Osteocyte (in vitro differentiated cells): ENCODE results near the gene CENPP. TPM values are rescaled to one million over a fixed set of nuclear protein-coding genes. Genes with fewer than 3 reads are reported as not detected.

Experiments
- DNase-seq: peaks from one replicate; pipeline ENCODE4 v3.0.0; 2021; ENCODE audit warnings: mixed read lengths; ENCODE audit not compliant: unreplicated experiment; ENCODE audit errors: extremely low spot score
- H3K27ac Mint-ChIP-seq: one replicate; pipeline ENCODE4 v1.8.0; 2021; ENCODE audit warnings: mild to moderate bottlenecking, mixed read lengths; ENCODE audit not compliant: unreplicated experiment
- H3K27me3 Mint-ChIP-seq: one replicate; pipeline ENCODE4 v1.8.0; 2021; ENCODE audit warnings: mixed read lengths; ENCODE audit not compliant: unreplicated experiment
- H3K36me3 Mint-ChIP-seq: one replicate; pipeline ENCODE4 v1.8.0; 2021; ENCODE audit warnings: mixed read lengths; ENCODE audit not compliant: unreplicated experiment
- H3K4me1 Mint-ChIP-seq: one replicate; pipeline ENCODE4 v1.8.0; 2021; ENCODE audit warnings: mixed read lengths; ENCODE audit not compliant: unreplicated experiment
- H3K4me3 Mint-ChIP-seq: one replicate; pipeline ENCODE4 v1.8.0; 2021; ENCODE audit warnings: mild to moderate bottlenecking, moderate library complexity, mixed read lengths; ENCODE audit not compliant: unreplicated experiment
- H3K9me3 Mint-ChIP-seq: one replicate; pipeline ENCODE4 v1.8.0; 2021; ENCODE audit warnings: mixed read lengths; ENCODE audit not compliant: unreplicated experiment
- long read RNA-seq: library from polyadenylated mRNA; unstranded; transcript quantifications from one replicate; pipeline ENCODE4 v2.0.0, GENCODE V29; 2021
- total RNA-seq: library from RNA; stranded (reverse); gene quantifications from 2 replicates; pipeline ENCODE4 v1.2.1, GENCODE V29; 2021
- TF ChIP-seq, protein P1 (sequence below): fragments of 200-600 bp; sonication (generic); IDR thresholded peaks from 2 replicates; pipeline ENCODE4 v1.5.0; 2021; ENCODE audit warnings: antibody characterized with exemption, mild to moderate bottlenecking, moderate library complexity

CENPP gene
- 11.6 and 13.1 TPM in 2 replicates for total RNA-seq
- long read RNA-seq, partial matches to known transcripts = 2 of 19 reads
- long read RNA-seq, other reads (novel, unspliced or antisense) = 14 of 19 reads

DNA sequence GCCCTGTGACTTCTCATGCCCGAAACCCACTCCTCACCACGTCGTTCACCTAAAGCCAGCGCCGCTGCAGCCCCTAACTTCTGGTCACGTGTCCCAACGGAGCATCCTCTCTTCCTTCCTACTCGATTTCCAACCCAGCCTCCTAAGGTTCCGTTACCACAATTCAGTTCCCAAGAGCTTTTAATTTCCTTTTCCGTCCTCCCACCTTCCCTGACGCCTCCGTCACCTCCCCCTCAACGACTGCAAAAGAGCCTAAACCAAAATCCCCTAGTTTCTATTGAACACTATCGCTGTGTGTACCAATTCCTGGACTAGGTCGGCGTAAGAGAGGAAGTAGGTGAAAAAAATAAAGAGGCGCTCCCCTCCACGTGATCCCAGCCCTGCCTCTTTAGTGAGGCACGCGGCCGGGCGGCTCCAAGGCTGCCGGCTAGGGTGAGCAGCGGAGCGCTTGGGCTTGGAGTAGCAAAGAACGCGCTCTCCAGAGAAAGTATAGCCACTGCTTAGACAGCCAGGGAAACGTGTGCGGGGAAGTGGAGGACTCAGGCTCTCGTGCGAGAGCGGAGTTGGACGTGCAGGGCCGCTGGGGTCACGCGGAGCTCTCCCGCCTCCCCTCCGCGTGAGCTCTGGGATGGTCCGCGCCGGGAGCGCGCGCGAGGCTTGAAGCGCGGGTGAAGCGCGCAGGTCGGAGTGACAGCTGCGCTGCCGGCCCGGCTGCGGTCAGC, at the start of gene CENPP, which contains the start of gene NOL8:
TSS of gene CENPP (plus strand) at position 685 of the 722 bp plus-strand sequence.
TSS of gene NOL8 (minus strand) at position 82 of the 722 bp plus-strand sequence. CDS start 1,189 bp downstream, outside the sequence.
- H3K27ac Mint-ChIP-seq = peak within 1 kb of the TSS; percentile 99
- no peaks in the 10 kb centered on the region for H3K27me3 Mint-ChIP-seq
- DNase-seq = peak; percentile 94
- H3K36me3 Mint-ChIP-seq = peaks cover 12% of the 10 kb centered on the region
- H3K4me1 Mint-ChIP-seq = peaks cover 37% of the 10 kb centered on the region
- TF ChIP-seq, protein P1, sequence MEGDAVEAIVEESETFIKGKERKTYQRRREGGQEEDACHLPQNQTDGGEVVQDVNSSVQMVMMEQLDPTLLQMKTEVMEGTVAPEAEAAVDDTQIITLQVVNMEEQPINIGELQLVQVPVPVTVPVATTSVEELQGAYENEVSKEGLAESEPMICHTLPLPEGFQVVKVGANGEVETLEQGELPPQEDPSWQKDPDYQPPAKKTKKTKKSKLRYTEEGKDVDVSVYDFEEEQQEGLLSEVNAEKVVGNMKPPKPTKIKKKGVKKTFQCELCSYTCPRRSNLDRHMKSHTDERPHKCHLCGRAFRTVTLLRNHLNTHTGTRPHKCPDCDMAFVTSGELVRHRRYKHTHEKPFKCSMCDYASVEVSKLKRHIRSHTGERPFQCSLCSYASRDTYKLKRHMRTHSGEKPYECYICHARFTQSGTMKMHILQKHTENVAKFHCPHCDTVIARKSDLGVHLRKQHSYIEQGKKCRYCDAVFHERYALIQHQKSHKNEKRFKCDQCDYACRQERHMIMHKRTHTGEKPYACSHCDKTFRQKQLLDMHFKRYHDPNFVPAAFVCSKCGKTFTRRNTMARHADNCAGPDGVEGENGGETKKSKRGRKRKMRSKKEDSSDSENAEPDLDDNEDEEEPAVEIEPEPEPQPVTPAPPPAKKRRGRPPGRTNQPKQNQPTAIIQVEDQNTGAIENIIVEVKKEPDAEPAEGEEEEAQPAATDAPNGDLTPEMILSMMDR = no peak
- H3K9me3 Mint-ChIP-seq = no peaks in the 10 kb centered on the region
- H3K4me3 Mint-ChIP-seq = peak within 1 kb of the TSS; percentile 99

DNA sequence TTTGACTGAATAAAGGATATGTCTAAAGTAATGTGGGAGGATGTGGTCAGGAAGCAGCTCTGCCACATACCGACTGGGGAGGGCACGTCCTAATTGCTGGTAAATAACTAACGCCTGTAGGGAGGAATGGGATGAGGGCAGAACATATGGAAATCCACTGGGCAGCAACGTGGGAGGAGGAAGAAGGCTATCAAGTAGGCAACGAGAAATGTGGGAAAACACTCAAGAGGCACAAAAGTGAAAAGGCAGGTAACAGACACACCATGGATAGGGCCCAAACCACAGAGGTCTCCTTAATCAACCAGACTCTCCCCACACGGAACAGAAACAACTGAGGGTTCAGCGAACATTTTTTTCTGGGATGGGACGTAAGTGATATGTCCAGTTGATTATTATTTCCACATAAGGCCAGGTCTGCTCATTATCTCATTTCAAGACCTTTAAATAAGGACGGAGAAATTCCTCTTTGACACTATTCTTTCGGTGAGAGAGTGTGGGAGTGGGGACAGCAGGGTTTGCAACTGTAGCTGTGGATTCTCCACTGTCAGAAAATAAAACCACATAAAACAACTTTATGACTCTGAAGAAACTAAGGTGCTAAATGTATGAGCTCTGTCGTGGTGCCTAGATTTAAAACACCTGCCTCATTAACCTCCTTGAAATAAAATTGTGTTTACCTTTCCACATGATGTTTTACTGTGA, 49.3 kb upstream of the CENPP start:
- Mint-ChIP-seq H3K27me3 (no peaks in the 10 kb centered on the region), H3K9me3 (no peaks in the 10 kb centered on the region), H3K27ac (no peak overlapping the region), H3K4me3 (no peak overlapping the region), H3K4me1 (peaks cover 1% of the 10 kb centered on the region), H3K36me3 (peaks cover 79% of the 10 kb centered on the region)
- TF ChIP-seq, protein P1 = no peak
- DNase-seq = no peak

DNA sequence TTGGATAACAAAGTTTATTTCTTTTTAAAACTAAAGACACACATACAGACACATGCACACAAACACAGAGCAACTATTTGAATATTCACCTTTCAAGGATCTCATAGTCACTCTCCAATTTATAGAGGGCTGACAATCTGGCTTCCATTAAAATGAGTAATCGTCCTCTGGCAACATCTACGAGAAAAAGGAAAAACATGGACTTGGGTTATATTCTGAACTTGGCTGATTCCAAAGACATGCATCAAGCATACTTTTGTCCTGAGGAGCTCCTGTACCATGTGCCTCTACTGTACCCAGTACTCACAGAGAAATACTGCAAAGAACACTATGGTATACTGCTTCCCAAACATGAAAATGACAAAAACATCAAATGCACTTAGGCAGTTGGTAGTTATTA, 47.6 kb upstream of the CENPP start:
- peaks cover 79% of the 10 kb centered on the region for H3K36me3 Mint-ChIP-seq
- H3K27me3 Mint-ChIP-seq = no peaks in the 10 kb centered on the region
- no peak overlapping the region for H3K4me3 Mint-ChIP-seq
- no peaks in the 10 kb centered on the region for H3K9me3 Mint-ChIP-seq
- no peak overlapping the region for H3K27ac Mint-ChIP-seq
- TF ChIP-seq, protein P1 = no peak
- DNase-seq = no peak
- H3K4me1 Mint-ChIP-seq = peaks cover 1% of the 10 kb centered on the region

DNA sequence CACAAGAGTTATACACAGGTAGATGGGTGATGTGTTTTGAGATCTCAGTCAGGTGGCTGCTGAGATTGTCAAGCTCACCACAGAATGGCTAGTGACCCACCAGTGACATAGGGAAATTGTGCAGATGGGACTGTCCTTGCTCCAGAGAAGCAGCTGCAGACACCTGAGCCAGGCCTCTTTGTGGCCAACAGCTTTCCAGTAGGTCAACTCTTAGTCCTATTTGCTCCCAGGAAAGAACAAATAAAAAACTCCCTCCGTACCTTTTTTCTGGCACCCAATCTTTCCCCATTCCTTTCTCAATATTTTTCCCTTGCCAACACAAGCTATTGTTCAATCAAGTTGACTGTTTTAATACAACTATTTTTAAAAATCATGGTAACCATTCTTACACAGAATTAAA, 46.5 kb upstream of the CENPP start:
- Mint-ChIP-seq H3K4me3 (no peak overlapping the region), H3K9me3 (no peaks in the 10 kb centered on the region), H3K27me3 (no peaks in the 10 kb centered on the region), H3K27ac (no peak overlapping the region), H3K4me1 (peaks cover 1% of the 10 kb centered on the region), H3K36me3 (peaks cover 73% of the 10 kb centered on the region)
- TF ChIP-seq, protein P1 = no peak
- DNase-seq = no peak
